GM20000 (cell line): Measurements from ENCODE around the gene PLEKHA5.

Experiments used
- DNase-seq: peaks from one replicate; pipeline ENCODE4 v3.0.0; 2012; ENCODE audit warnings: low spot score
- CTCF ChIP-seq: IDR thresholded peaks from 2 replicates; pipeline ENCODE4 v1.5.1; 2012; ENCODE audit warnings: mild to moderate bottlenecking, control low read depth; ENCODE audit errors: extremely low read depth, missing control alignments

Gene PLEKHA5

GRCh38 chr12:19239616-19240234, 110.2 kb downstream of the PLEKHA5 start:
- no peak for TF ChIP-seq CTCF

GRCh38 chr12:19242581-19242980, 113.0 kb downstream of the PLEKHA5 start:
- TF ChIP-seq CTCF = no peak
- no peak for DNase-seq

More at GRCh38 chr12:19239616-19240234, 110.2 kb downstream of the PLEKHA5 start:
- no peak for DNase-seq

GRCh38 chr12:19243551-19243950, 114.0 kb downstream of the PLEKHA5 start:
- DNase-seq = no peak
- TF ChIP-seq CTCF = no peak

- DNase-seq = no peak
Measured at GRCh38 chr12:19244312-19244711, 114.8 kb downstream of the PLEKHA5 start.

GRCh38 chr12:19245106-19245505, 115.6 kb downstream of the PLEKHA5 start:
- TF ChIP-seq CTCF = no peak
- DNase-seq = no peak

More at GRCh38 chr12:19244312-19244711, 114.8 kb downstream of the PLEKHA5 start:
- TF ChIP-seq CTCF = no peak

GRCh38 chr12:19245666-19246065, 116.1 kb downstream of the PLEKHA5 start:
- TF ChIP-seq CTCF = no peak
- no peak for DNase-seq

- DNase-seq = no peak
- TF ChIP-seq CTCF = no peak
Measured at GRCh38 chr12:19246933-19247332, 117.4 kb downstream of the PLEKHA5 start.
